B cell (primary cell): ENCODE measurements around the gene ACSM2A. TPM values are rescaled to one million over a fixed set of nuclear protein-coding genes. Genes with fewer than 3 reads are reported as not detected.
"Not testable (repeated sequence)": the region's sequence is repeated elsewhere in the genome, so short reads cannot be mapped to it uniquely, and the experiment has no call there.

Source experiments
- ATAC-seq: fragments of 200-7000 bp; cut with Tn5 transposase; one replicate; pipeline ENCODE4 v1.10.0; 2021; ENCODE audit warnings: low read depth, mild to moderate bottlenecking, moderate number of reproducible peaks, moderate library complexity
- CTCF ChIA-PET: fragments of 350-600 bp; sonication (Branson Sonifier 250); formaldehyde crosslinking; loops from one replicate; lab custom pipeline; 2021; ENCODE audit warnings: antibody characterized with exemption, inconsistent platforms; lab: Charles Lee
- POLR2A ChIA-PET: fragments of 350-600 bp; sonication (Branson Sonifier 250); formaldehyde crosslinking; loops from one replicate; lab custom pipeline; 2021; ENCODE audit warnings: antibody characterized with exemption; lab: Charles Lee
- DNase-seq: peaks from one replicate; pipeline ENCODE4 v3.0.0; 2013
- H2AFZ ChIP-seq: 2 replicates; pipeline ENCODE4 v1.6.1; 2012; ENCODE audit warnings: mild to moderate bottlenecking, low read depth, low read length; ENCODE audit not compliant: insufficient read depth, poor library complexity, severe bottlenecking
- H3K27ac ChIP-seq, 2 donors: 1 replicate in 1 of 2; 2 replicates in 1 of 2; pipeline ENCODE4 v1.5.1; 2012 to 2013; ENCODE audit warnings: low read length in 2 of 2, mild to moderate bottlenecking in 2 of 2, moderate library complexity in 1 of 2
- H3K27me3 ChIP-seq, 4 experiments: fragments of 200-600 bp in 1 of 4; sonication (generic) in 1 of 4; replicated peaks in 1 of 4; 1 replicate in 2 of 4; 2 replicates in 2 of 4; pipeline versions ENCODE4 v1.6.1 to v1.7.0; 2013 to 2016; ENCODE audit warnings: low read length in 3 of 4, mild to moderate bottlenecking in 2 of 4, mixed read lengths in 1 of 4, moderate library complexity in 1 of 4; ENCODE audit not compliant: insufficient read depth in 4 of 4, control insufficient read depth in 3 of 4; ENCODE audit errors: control extremely low read depth in 1 of 4
- H3K36me3 ChIP-seq, 2 experiments: replicated peaks in 1 of 2; 1 replicate in 1 of 2; 2 replicates in 1 of 2; pipeline versions ENCODE4 v1.6.1 to v1.7.1; 2013; ENCODE audit warnings: low read length in 1 of 2; ENCODE audit not compliant: insufficient read depth in 2 of 2, control insufficient read depth in 1 of 2; ENCODE audit errors: control extremely low read depth in 1 of 2, extremely low read depth in 1 of 2
- H3K4me1 ChIP-seq, 2 donors: fragments of 200-600 bp in 1 of 2; sonication (generic) in 1 of 2; 1 replicate in 1 of 2; 2 replicates in 1 of 2; pipeline versions ENCODE4 v1.5.1 to v1.6.1; 2013 to 2017; ENCODE audit warnings: low read length in 2 of 2; ENCODE audit not compliant: control insufficient read depth in 2 of 2, insufficient read depth in 2 of 2
- H3K4me2 ChIP-seq: replicated peaks from 2 replicates; pipeline ENCODE3; 2012; ENCODE audit warnings: mild to moderate bottlenecking, low read depth, low read length; ENCODE audit not compliant: poor library complexity, severe bottlenecking
- H3K4me3 ChIP-seq, 5 experiments: fragments of 200-600 bp in 1 of 5; sonication (generic) in 1 of 5; 1 replicate in 3 of 5; 2 replicates in 2 of 5; pipeline versions ENCODE4 v1.5.1 to v1.7.0; 2011 to 2016; ENCODE audit warnings: low read length in 4 of 5, mild to moderate bottlenecking in 4 of 5, low read depth in 2 of 5, control low read depth in 1 of 5, moderate library complexity in 1 of 5; ENCODE audit not compliant: insufficient read depth in 1 of 5; ENCODE audit errors: control extremely low read depth in 1 of 5, extremely low read depth in 1 of 5
- H3K79me2 ChIP-seq: fragments of 200-600 bp; sonication (generic); one replicate; pipeline ENCODE4 v1.6.0; 2016; ENCODE audit warnings: low read length; ENCODE audit not compliant: control insufficient read depth, insufficient read depth
- H3K9ac ChIP-seq: fragments of 200-600 bp; sonication (generic); 2 replicates; pipeline ENCODE4 v1.6.1; 2017; ENCODE audit warnings: mild to moderate bottlenecking, low read length, moderate library complexity
- H3K9me3 ChIP-seq, 3 donors: one replicate each; pipeline versions ENCODE4 v1.6.1 to v1.7.1; 2013; ENCODE audit warnings: low read length in 2 of 3; ENCODE audit not compliant: control insufficient read depth in 2 of 3, insufficient read depth in 1 of 3; ENCODE audit errors: control extremely low read depth in 1 of 3
- H4K20me1 ChIP-seq: 2 replicates; pipeline ENCODE4 v1.6.0; 2012; ENCODE audit warnings: mild to moderate bottlenecking, low read length; ENCODE audit not compliant: insufficient read depth, control insufficient read depth, poor library complexity, severe bottlenecking
- H3K27ac Mint-ChIP-seq: one replicate; pipeline ENCODE4 v1.8.0; 2021; ENCODE audit warnings: mixed read lengths
- H3K27me3 Mint-ChIP-seq: one replicate; pipeline ENCODE4 v1.8.0; 2021; ENCODE audit warnings: mixed read lengths
- H3K4me1 Mint-ChIP-seq: one replicate; pipeline ENCODE4 v1.8.0; 2021; ENCODE audit warnings: mixed read lengths
- H3K4me3 Mint-ChIP-seq: one replicate; pipeline ENCODE4 v1.8.0; 2021; ENCODE audit warnings: mixed read lengths
- H3K9me3 Mint-ChIP-seq: one replicate; pipeline ENCODE4 v1.8.0; 2022; ENCODE audit warnings: mixed read lengths; ENCODE audit not compliant: insufficient read depth
- CTCF ChIP-seq: fragments of 200-600 bp; IDR thresholded peaks from one replicate; pipeline ENCODE4 v1.8.0; 2022; ENCODE audit warnings: antibody characterized with exemption, mild to moderate bottlenecking
- EZH2 ChIP-seq: IDR thresholded peaks from 2 replicates; pipeline ENCODE4 v1.6.1; 2012; ENCODE audit warnings: borderline replicate concordance, low read depth, mild to moderate bottlenecking, moderate library complexity, low read length; ENCODE audit not compliant: insufficient read depth, poor library complexity, severe bottlenecking
- whole genome bisulfite sequencing: methylation state at CpG from one replicate; pipeline ENCODE4 v1.1.5; 2013; ENCODE audit warnings: missing lambda C conversion rate; ENCODE audit not compliant: insufficient coverage; 5-methylcytosine and 5-hydroxymethylcytosine counted together
- intact Hi-C: fragments of 100-400 bp; cut with micrococcal nuclease; formaldehyde crosslinking; loops from one replicate; pipeline ENCODE4 v1.10.0; 2022
- polyA minus RNA-seq: library from RNA; depleted of rRNA, polyadenylated mRNA; stranded (reverse); fragments of >200 nt; gene quantifications from 2 replicates; pipeline ENCODE4 v1.2.3, GENCODE V29; 2012
- polyA plus RNA-seq: library from polyadenylated mRNA; depleted of rRNA; stranded (reverse); fragments of >200 nt; gene quantifications from 2 replicates; pipeline ENCODE4 v1.2.3, GENCODE V29; 2012
- total RNA-seq, 2 donors: library from RNA; stranded (reverse); fragments of 120-200 nt in 1 of 2; gene quantifications; 1 replicate in 1 of 2; 2 replicates in 1 of 2; pipeline versions ENCODE4 v1.2.3 to v1.2.4, GENCODE V29; 2013 to 2022

Gene ACSM2A
- total RNA-seq (not detected in 2 replicates), polyA plus RNA-seq (not detected in 2 replicates), polyA minus RNA-seq (not detected in 2 replicates)
- not detected for total RNA-seq (2013)

GRCh38 chr16:20451364-20451763, at the start of gene ACSM2A:
Gene ACSM2A, plus strand, starts transcription at chr16:20451521. Its CDS starts 8,594 bp downstream, at chr16:20460115.
- no CpG with 5 or more reads among the region's 1 CpG for WGBS
- H3K27me3 ChIP-seq, H3K9me3 ChIP-seq, H3K79me2 ChIP-seq, H3K9me3 Mint-ChIP-seq, DNase-seq, H3K4me1 ChIP-seq, H3K36me3 ChIP-seq, H3K4me2 ChIP-seq, POLR2A ChIA-PET, ATAC-seq, H3K4me1 Mint-ChIP-seq, CTCF ChIA-PET, H3K4me3 Mint-ChIP-seq, H3K9ac ChIP-seq, H4K20me1 ChIP-seq, H3K27me3 Mint-ChIP-seq, H2AFZ ChIP-seq, H3K4me3 ChIP-seq, intact Hi-C loops, H3K27ac ChIP-seq, H3K27ac Mint-ChIP-seq: not testable (repeated sequence)

- ATAC-seq (no peak), DNase-seq (no peak)
- Histone ChIP-seq H3K79me2 (no peaks in the 10 kb centered on the region), H3K4me2 (no peak overlapping the region), H2AFZ (no peak overlapping the region), H3K4me1 (no peaks in the 10 kb centered on the region), H3K27ac (no peak overlapping the region), H4K20me1 (no peaks in the 10 kb centered on the region), H3K9me3 (no peaks in the 10 kb centered on the region), H3K27me3 (no peaks in the 10 kb centered on the region), H3K9ac (no peak overlapping the region), H3K4me3 (no peak overlapping the region), H3K36me3 (no peaks in the 10 kb centered on the region)
- Mint-ChIP-seq H3K27me3 (peaks cover 3% of the 10 kb centered on the region), H3K9me3 (no peaks in the 10 kb centered on the region), H3K27ac (no peak overlapping the region), H3K4me3 (no peak overlapping the region), H3K4me1 (no peaks in the 10 kb centered on the region)
- TF ChIP-seq CTCF (no peak), EZH2 (no peak)
- intact Hi-C loops, result no loop called here
- ChIA-PET POLR2A (no interaction called here), CTCF (no interaction called here)
- WGBS, result 100% methylated on average over 2 of the region's 2 CpGs
Observed at GRCh38 chr16:20402651-20403050, 48.7 kb upstream of the ACSM2A start.
